Lung (tissue), 12 donors: ENCODE measurements around the gene NME4. TPM values are rescaled to one million over a fixed set of nuclear protein-coding genes. Genes with fewer than 3 reads are reported as not detected.

ENCODE experiments used
- ATAC-seq: fragments of 200-7000 bp; cut with Tn5 transposase; one replicate; pipeline ENCODE4 v1.9.1; 2020; ENCODE audit warnings: moderate number of reproducible peaks; ENCODE audit not compliant: insufficient read depth, low FRiP score
- DNase-seq, 3 donors: peaks; one replicate each; pipeline ENCODE4 v3.0.0-alpha.2; 2013 to 2017
- H3K27ac ChIP-seq, 2 donors: one replicate each; pipeline ENCODE4 v1.5.1; 2013; ENCODE audit warnings: mild to moderate bottlenecking in 2 of 2, moderate library complexity in 2 of 2, control low read depth in 1 of 2, inconsistent platforms in 1 of 2, low read depth in 1 of 2, low read length in 1 of 2
- H3K27me3 ChIP-seq, 3 donors: one replicate each; pipeline ENCODE4 v1.5.1; 2013; ENCODE audit warnings: low read length in 2 of 3; ENCODE audit not compliant: control insufficient read depth in 3 of 3, insufficient read depth in 3 of 3
- H3K36me3 ChIP-seq, 4 donors: one replicate each; pipeline ENCODE4 v1.5.1; 2013; ENCODE audit warnings: low read length in 4 of 4, mild to moderate bottlenecking in 1 of 4, moderate library complexity in 1 of 4; ENCODE audit not compliant: control insufficient read depth in 4 of 4, insufficient read depth in 4 of 4
- H3K4me1 ChIP-seq, 5 donors: one replicate each; pipeline ENCODE4 v1.5.1; 2013; ENCODE audit warnings: low read length in 5 of 5, mild to moderate bottlenecking in 2 of 5, moderate library complexity in 1 of 5; ENCODE audit not compliant: control insufficient read depth in 5 of 5, insufficient read depth in 5 of 5
- H3K4me3 ChIP-seq: one replicate; pipeline ENCODE4 v1.5.1; 2013; ENCODE audit warnings: mild to moderate bottlenecking, control low read depth, moderate library complexity
- H3K9ac ChIP-seq, 2 donors: one replicate each; pipeline ENCODE4 v1.5.1; 2013; ENCODE audit warnings: low read length in 2 of 2, control low read depth in 1 of 2; ENCODE audit not compliant: insufficient read depth in 1 of 2
- H3K9me3 ChIP-seq, 4 donors: one replicate each; pipeline ENCODE4 v1.5.1; 2013; ENCODE audit warnings: low read length in 3 of 4, mild to moderate bottlenecking in 1 of 4, moderate library complexity in 1 of 4; ENCODE audit not compliant: control insufficient read depth in 4 of 4, insufficient read depth in 3 of 4
- WGBS, 2 donors: extraction: QIAGEN DNeasy Blood & Tissue Kit; methylation state at CpG; one replicate each; pipeline ENCODE4 v1.1.7; 2013; 5-methylcytosine and 5-hydroxymethylcytosine counted together
- polyA plus RNA-seq, 2 donors: library from polyadenylated mRNA; stranded (reverse); fragments of 200-250 nt; gene quantifications; one replicate each; pipeline ENCODE4 v1.2.1, GENCODE V29; 2013
- total RNA-seq, 2 donors: library from RNA; depleted of rRNA in 1 of 2; stranded (reverse); fragments of >200 nt in 1 of 2; gene quantifications; one replicate each; pipeline ENCODE4 v1.2.1, GENCODE V29; 2014 to 2021
- TF ChIP-seq, protein P1 (sequence below): IDR thresholded peaks from 2 replicates; pipeline ENCODE4 v1.5.1; 2012; ENCODE audit warnings: mild to moderate bottlenecking; ENCODE audit errors: control extremely low read depth, extremely low read depth
- donor health status: control.
- donor health status: control.
- donor health status: Bipolar disorder and iron deficiency.
- donor health status: healthy.
- donor health status: DM: yes; HTN: yes; CAD: no.

Gene NME4
- total and polyA plus RNA-seq, 4 donors, result 18.0 to 68.7 (median 65.8) TPM

DNA sequence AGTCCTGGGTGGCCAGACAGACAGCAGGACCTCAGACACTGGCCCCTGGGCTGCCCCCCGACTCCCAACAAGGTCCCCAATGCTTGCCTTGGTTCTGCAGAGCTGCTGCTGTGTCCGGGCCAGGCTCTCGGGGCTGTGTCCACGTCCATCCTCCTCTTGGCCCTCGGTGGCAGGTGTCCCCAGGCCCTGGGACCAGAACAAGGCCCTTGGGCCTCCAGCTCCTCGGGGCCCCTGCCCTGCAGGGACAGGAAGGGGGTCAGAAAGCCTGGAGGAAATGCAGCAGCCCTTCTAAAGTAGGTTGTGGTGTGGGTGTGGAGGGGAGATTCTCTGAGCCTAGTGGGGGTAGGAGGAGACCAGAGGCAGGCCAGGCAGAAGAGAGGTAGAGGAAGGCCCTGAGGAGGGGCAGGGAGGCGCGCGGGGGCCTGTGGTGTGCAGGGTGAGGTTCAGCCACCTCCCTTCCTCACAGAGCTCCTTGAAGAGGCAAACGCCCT, 42.0 kb upstream of the NME4 start:
- H3K27ac ChIP-seq, result no peak overlapping the region
- H3K9ac ChIP-seq, result no peak overlapping the region
- ATAC-seq (no peak), DNase-seq (no peak)
- H3K9me3 ChIP-seq, result no peaks in the 10 kb centered on the region
- H3K36me3 ChIP-seq, result peaks cover 0 to 7% (median 0%) of the 10 kb centered on the region in 4 donors
- TF ChIP-seq, protein P1, sequence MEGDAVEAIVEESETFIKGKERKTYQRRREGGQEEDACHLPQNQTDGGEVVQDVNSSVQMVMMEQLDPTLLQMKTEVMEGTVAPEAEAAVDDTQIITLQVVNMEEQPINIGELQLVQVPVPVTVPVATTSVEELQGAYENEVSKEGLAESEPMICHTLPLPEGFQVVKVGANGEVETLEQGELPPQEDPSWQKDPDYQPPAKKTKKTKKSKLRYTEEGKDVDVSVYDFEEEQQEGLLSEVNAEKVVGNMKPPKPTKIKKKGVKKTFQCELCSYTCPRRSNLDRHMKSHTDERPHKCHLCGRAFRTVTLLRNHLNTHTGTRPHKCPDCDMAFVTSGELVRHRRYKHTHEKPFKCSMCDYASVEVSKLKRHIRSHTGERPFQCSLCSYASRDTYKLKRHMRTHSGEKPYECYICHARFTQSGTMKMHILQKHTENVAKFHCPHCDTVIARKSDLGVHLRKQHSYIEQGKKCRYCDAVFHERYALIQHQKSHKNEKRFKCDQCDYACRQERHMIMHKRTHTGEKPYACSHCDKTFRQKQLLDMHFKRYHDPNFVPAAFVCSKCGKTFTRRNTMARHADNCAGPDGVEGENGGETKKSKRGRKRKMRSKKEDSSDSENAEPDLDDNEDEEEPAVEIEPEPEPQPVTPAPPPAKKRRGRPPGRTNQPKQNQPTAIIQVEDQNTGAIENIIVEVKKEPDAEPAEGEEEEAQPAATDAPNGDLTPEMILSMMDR, result no peak
- H3K4me3 ChIP-seq, result no peak overlapping the region
- no peaks in the 10 kb centered on the region for H3K27me3 ChIP-seq
- WGBS, 2 donors, result 57 to 76% methylated on average over 10 of the region's 10 CpGs
- peaks cover 0 to 7% (median 0%) of the 10 kb centered on the region in 5 donors for H3K4me1 ChIP-seq

DNA sequence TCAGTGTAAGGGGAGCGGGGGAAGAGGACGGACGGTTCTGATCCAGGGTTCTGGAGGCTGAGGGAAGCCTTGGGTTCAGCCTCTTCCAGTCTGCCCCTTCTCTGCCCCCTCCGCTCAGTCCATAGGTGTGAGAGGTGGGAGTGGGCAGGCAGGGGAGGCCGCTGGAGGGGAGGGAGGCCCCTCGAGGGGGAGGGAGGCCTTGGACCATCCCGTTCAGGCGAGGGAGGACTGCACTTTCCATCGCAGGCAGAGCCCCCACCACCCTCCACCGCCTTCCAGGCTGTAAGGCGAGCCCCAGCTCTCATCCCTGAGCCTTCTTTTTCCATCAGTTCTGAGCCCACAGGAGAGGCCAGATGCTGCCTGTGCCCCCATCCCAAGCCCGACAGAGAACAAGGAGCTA, 40.3 kb upstream of the NME4 start:
- Histone ChIP-seq H3K36me3 (no peaks in the 10 kb centered on the region), H3K27ac (no peak overlapping the region), H3K9me3 (no peaks in the 10 kb centered on the region), H3K4me1 (peaks cover 0 to 7% (median 0%) of the 10 kb centered on the region in 5 donors), H3K4me3 (no peak overlapping the region), H3K9ac (no peak overlapping the region), H3K27me3 (no peaks in the 10 kb centered on the region)
- no peak for ATAC-seq
- TF ChIP-seq, protein P1, result no peak
- DNase-seq, result no peak
- 76 to 88% methylated on average over 12 of the region's 12 CpGs for WGBS, 2 donors

DNA sequence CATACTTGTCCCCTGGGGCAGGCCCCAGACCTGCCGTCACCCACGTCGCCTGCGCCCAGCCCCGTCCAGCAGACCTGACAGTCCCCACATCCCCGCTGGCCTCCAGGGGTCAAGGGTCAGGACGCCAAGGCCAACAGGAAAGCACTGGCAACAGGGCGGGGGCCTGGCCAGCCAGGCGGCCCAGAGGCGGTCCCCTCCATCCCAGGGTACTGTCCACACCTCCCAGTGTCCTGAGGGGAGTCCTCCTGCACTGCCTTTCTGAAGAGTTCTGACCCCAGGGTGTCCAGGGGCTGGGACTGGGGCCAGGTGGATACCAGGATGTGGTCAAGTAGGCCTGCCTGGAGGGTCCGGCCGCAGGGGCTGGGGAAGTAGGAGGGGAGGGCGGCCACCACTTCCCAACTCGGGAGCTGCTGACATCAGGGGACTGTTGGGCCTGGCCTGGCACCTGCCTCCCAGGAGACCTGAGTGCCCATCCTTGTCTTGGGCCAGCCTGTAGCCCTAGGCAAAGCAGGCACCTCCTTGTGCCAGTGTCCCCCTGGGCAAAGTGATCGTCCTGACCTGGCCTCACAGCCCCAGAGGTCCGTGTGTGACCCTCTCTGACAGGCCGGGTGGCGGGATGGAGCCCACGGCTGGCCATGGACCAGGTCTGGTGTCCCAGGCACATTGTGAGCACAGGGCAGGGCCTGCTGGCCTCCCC, 37.8 kb upstream of the NME4 start:
- Histone ChIP-seq H3K27ac (no peak overlapping the region), H3K4me3 (no peak overlapping the region), H3K27me3 (no peaks in the 10 kb centered on the region), H3K4me1 (no peaks in the 10 kb centered on the region), H3K9ac (no peak overlapping the region), H3K9me3 (no peaks in the 10 kb centered on the region), H3K36me3 (no peaks in the 10 kb centered on the region)
- ATAC-seq, result no peak
- DNase-seq, result no peak
- 81 to 84% methylated on average over 19 of the region's 19 CpGs for WGBS, 2 donors
- TF ChIP-seq, protein P1, result no peak
